ENCODE measurements around the gene ASMT.

GRCh38 chrX:1597345-1598020 lies 17.4 kb upstream of the ASMT start:
- TF ChIP-seq CTCF (IDR thresholded peaks at IDR 0.05) (no peak), EP300 (IDR thresholded peaks at IDR 0.05) (no peak)

Data from tibial nerve (tissue), 4 donors.